Neural progenitor cell (in vitro differentiated cells): Measurements from ENCODE around the gene FSCN2. TPM values are rescaled to one million over a fixed set of nuclear protein-coding genes. Genes with fewer than 3 reads are reported as not detected.

Experiments used
- DNase-seq: peaks from one replicate; pipeline ENCODE4 v3.0.0-alpha.2; 2016; ENCODE audit warnings: low spot score
- H2AFZ ChIP-seq: fragments of 200-600 bp; sonication (generic); replicated peaks from 2 replicates; pipeline ENCODE4 v1.6.1; 2016; ENCODE audit warnings: antibody characterized with exemption
- H3F3A ChIP-seq: fragments of 200-600 bp; sonication (generic); 2 replicates; pipeline ENCODE4 v1.6.1; 2016; ENCODE audit warnings: antibody characterized with exemption, low read depth
- H3K27ac ChIP-seq: fragments of 200-600 bp; sonication (generic); 2 replicates; pipeline ENCODE4 v1.5.1; 2016; ENCODE audit warnings: mild to moderate bottlenecking
- H3K27me3 ChIP-seq: fragments of 200-600 bp; sonication (generic); 2 replicates; pipeline ENCODE4 v1.6.1; 2016; ENCODE audit warnings: mild to moderate bottlenecking, moderate library complexity
- H3K36me3 ChIP-seq: fragments of 200-600 bp; sonication (generic); 2 replicates; pipeline ENCODE4 v1.5.1; 2016
- H3K4me1 ChIP-seq: fragments of 200-600 bp; sonication (generic); 2 replicates; pipeline ENCODE4 v1.6.1; 2016; ENCODE audit warnings: mixed run types
- H3K4me2 ChIP-seq: fragments of 200-600 bp; sonication (generic); 2 replicates; pipeline ENCODE4 v1.6.1; 2016
- H3K4me3 ChIP-seq: fragments of 200-600 bp; sonication (generic); 2 replicates; pipeline ENCODE4 v1.5.1; 2016
- H3K79me2 ChIP-seq: fragments of 200-600 bp; sonication (generic); 2 replicates; pipeline ENCODE4 v1.6.1; 2016; ENCODE audit warnings: low read depth
- H3K9ac ChIP-seq: fragments of 200-600 bp; sonication (generic); 2 replicates; pipeline ENCODE4 v1.6.1; 2016
- H3K9me3 ChIP-seq: fragments of 200-600 bp; sonication (generic); 2 replicates; pipeline ENCODE4 v1.5.1; 2016; ENCODE audit warnings: low read depth
- H4K20me1 ChIP-seq: fragments of 200-600 bp; sonication (generic); 2 replicates; pipeline ENCODE4 v1.6.1; 2016; ENCODE audit warnings: low read depth
- H3K27ac Mint-ChIP-seq: 3 replicates; pipeline ENCODE4 v1.8.0; 2021; ENCODE audit warnings: mixed read lengths
- H3K27me3 Mint-ChIP-seq: 2 replicates; pipeline ENCODE4 v1.8.0; 2022; ENCODE audit warnings: low read depth, mild to moderate bottlenecking, inconsistent platforms, moderate library complexity, mixed read lengths; ENCODE audit not compliant: insufficient read depth
- H3K36me3 Mint-ChIP-seq: 3 replicates; pipeline ENCODE4 v1.8.0; 2021; ENCODE audit warnings: mixed read lengths
- H3K4me1 Mint-ChIP-seq: 3 replicates; pipeline ENCODE4 v1.8.0; 2021; ENCODE audit warnings: mixed read lengths
- H3K4me3 Mint-ChIP-seq: 3 replicates; pipeline ENCODE4 v1.8.0; 2021; ENCODE audit warnings: mild to moderate bottlenecking, moderate library complexity, mixed read lengths
- H3K9me3 Mint-ChIP-seq: 3 replicates; pipeline ENCODE4 v1.8.0; 2020; ENCODE audit warnings: mixed read lengths
- CTCF ChIP-seq: fragments of 200-600 bp; sonication (generic); IDR thresholded peaks from 2 replicates; pipeline ENCODE4 v1.5.1; 2017; ENCODE audit warnings: antibody characterized with exemption, mild to moderate bottlenecking
- EZH2 ChIP-seq: fragments of 200-600 bp; sonication (generic); IDR thresholded peaks from 2 replicates; pipeline ENCODE4 v1.6.1; 2017; ENCODE audit warnings: antibody characterized with exemption, mild to moderate bottlenecking, moderate library complexity
- EZH2phosphoT487 ChIP-seq: fragments of 200-600 bp; sonication (generic); IDR thresholded peaks from 2 replicates; pipeline ENCODE4 v1.6.1; 2017; ENCODE audit warnings: antibody characterized with exemption
- total RNA-seq: library from RNA; depleted of rRNA; stranded (reverse); fragments of >200 nt; gene quantifications from 2 replicates; pipeline ENCODE4 v1.2.3, GENCODE V29; 2015; ENCODE audit warnings: low replicate concordance

FSCN2 gene
- total RNA-seq, 1 donor from 2014 or later, result not detected

- H3K4me2 ChIP-seq, result no peak overlapping the region
- no peak for DNase-seq
- H2AFZ ChIP-seq, result no peak overlapping the region
- H3K27ac ChIP-seq, result no peak overlapping the region
- Mint-ChIP-seq H3K4me1 (peaks cover 15% of the 10 kb centered on the region), H3K4me3 (no peak overlapping the region), H3K27me3 (peaks cover 20% of the 10 kb centered on the region), H3K27ac (no peak overlapping the region), H3K9me3 (no peaks in the 10 kb centered on the region), H3K36me3 (peaks cover 9% of the 10 kb centered on the region)
- H4K20me1 ChIP-seq, result no peaks in the 10 kb centered on the region
- no peak overlapping the region for H3K9ac ChIP-seq
- no peaks in the 10 kb centered on the region for H3K79me2 ChIP-seq
- TF ChIP-seq EZH2 (no peak), EZH2phosphoT487 (no peak), CTCF (no peak)
- H3F3A ChIP-seq, result peaks cover 14% of the 10 kb centered on the region
- no peak overlapping the region for H3K4me3 ChIP-seq
- no peaks in the 10 kb centered on the region for H3K27me3 ChIP-seq
- H3K4me1 ChIP-seq, result no peaks in the 10 kb centered on the region
- H3K9me3 ChIP-seq, result no peaks in the 10 kb centered on the region
- H3K36me3 ChIP-seq, result no peaks in the 10 kb centered on the region
Observed at GRCh38 chr17:81557276-81558114, 29.3 kb downstream of the FSCN2 start.

- no peaks in the 10 kb centered on the region for H3K27me3 ChIP-seq
- peaks cover 20% of the 10 kb centered on the region for H3K27me3 Mint-ChIP-seq
- H3K9me3 ChIP-seq, result no peaks in the 10 kb centered on the region
- DNase-seq, result no peak
- peaks cover 8% of the 10 kb centered on the region for H3F3A ChIP-seq
- TF ChIP-seq EZH2 (no peak), CTCF (no peak), EZH2phosphoT487 (no peak)
- H3K4me2 ChIP-seq, result no peak overlapping the region
- no peak overlapping the region for H3K4me3 Mint-ChIP-seq
- H3K9me3 Mint-ChIP-seq, result no peaks in the 10 kb centered on the region
- no peaks in the 10 kb centered on the region for H3K79me2 ChIP-seq
- no peaks in the 10 kb centered on the region for H4K20me1 ChIP-seq
- H3K9ac ChIP-seq, result no peak overlapping the region
- peaks cover 9% of the 10 kb centered on the region for H3K36me3 Mint-ChIP-seq
- H3K27ac Mint-ChIP-seq, result no peak overlapping the region
- H3K4me1 Mint-ChIP-seq, result peaks cover 13% of the 10 kb centered on the region
- no peaks in the 10 kb centered on the region for H3K36me3 ChIP-seq
- no peak overlapping the region for H3K27ac ChIP-seq
- H3K4me3 ChIP-seq, result no peak overlapping the region
- no peaks in the 10 kb centered on the region for H3K4me1 ChIP-seq
- no peak overlapping the region for H2AFZ ChIP-seq
Observed at GRCh38 chr17:81558115-81558468, 29.9 kb downstream of the FSCN2 start.

DNA sequence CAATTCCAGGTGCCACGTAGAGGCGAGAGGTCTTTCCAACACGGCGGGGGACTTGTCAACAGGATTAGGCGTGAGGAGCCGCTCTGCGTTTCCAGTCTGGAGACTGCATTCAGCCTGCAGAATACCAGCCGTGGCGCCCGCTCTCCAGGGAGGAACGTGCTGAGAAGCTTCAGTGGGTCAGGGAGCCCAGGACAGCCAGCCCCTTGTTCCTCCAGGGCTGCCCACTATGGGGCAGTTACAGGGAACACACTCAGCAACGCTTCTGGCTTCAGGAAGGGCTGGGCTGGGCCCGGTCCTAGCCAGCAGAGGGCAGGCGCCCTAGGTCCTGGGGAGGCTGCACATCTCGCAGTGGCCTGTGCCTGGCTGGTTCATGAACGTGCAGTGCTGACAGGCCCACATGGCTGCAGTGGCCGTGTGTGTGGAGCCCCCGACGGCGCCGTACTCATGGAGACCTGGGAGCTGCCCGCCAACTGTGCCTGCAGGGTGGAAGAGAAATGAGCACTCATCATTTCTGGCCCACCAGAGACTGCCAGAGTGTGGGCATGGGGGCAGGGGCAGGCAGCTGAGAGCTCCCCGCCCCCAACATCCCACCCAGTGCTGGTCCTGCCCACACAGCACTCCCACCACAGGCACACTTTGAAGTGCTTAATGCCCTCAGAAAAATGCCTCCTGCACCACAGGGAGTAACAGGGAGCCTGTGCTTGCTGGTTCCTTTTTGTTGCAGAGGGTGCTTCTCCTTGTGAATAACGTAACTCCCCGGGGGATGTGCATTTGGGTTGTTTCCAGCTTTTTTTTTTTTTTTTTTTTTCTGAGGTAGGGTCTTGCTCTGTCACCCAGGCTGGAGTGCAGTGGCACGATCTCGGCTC, 31.0 kb downstream of the FSCN2 start:
- Mint-ChIP-seq H3K4me3 (no peak overlapping the region), H3K9me3 (no peaks in the 10 kb centered on the region), H3K4me1 (peaks cover 2% of the 10 kb centered on the region), H3K27me3 (peaks cover 12% of the 10 kb centered on the region), H3K27ac (no peak overlapping the region), H3K36me3 (peaks cover 9% of the 10 kb centered on the region)
- peak; percentile 27 for DNase-seq
- no peaks in the 10 kb centered on the region for H3K27me3 ChIP-seq
- H2AFZ ChIP-seq, result no peak overlapping the region
- no peak overlapping the region for H3K4me2 ChIP-seq
- H3K9ac ChIP-seq, result no peak overlapping the region
- H3K4me1 ChIP-seq, result no peaks in the 10 kb centered on the region
- no peak overlapping the region for H3K27ac ChIP-seq
- no peak overlapping the region for H3K4me3 ChIP-seq
- no peaks in the 10 kb centered on the region for H4K20me1 ChIP-seq
- H3K9me3 ChIP-seq, result no peaks in the 10 kb centered on the region
- no peaks in the 10 kb centered on the region for H3K79me2 ChIP-seq
- no peaks in the 10 kb centered on the region for H3K36me3 ChIP-seq
- H3F3A ChIP-seq, result no peaks in the 10 kb centered on the region
- TF ChIP-seq EZH2 (no peak), CTCF (peak; percentile 14)
